IMR-90 (cell line): ENCODE measurements around the gene PTGES3. TPM values are rescaled to one million over a fixed set of nuclear protein-coding genes. Genes with fewer than 3 reads are reported as not detected.
A peak's percentile ranks its signal among the peaks of the same experiment; 100 is the strongest.

Experiments used
- ATAC-seq: fragments of 200-7000 bp; cut with Tn5 transposase; 2 replicates; pipeline ENCODE4 v1.9.1; 2020; ENCODE audit warnings: low read depth, mild to moderate bottlenecking, moderate library complexity
- BruUV-seq: library from RNA; stranded (reverse); fragments of 400-500 nt; replicated peaks from 2 replicates; lab custom pipeline; 2021; lab: Mats Ljungman, UMichigan
- CTCF ChIA-PET: fragments of 300-600 bp; formaldehyde crosslinking; extraction: SDS; loops from one replicate; lab custom pipeline; 2021; ENCODE audit warnings: antibody characterized with exemption; lab: Yijun Ruan, JAX
- POLR2A ChIA-PET: fragments of 300-600 bp; sonication (Branson Sonifier 250); formaldehyde crosslinking; loops from one replicate; lab custom pipeline; 2022; ENCODE audit warnings: antibody characterized with exemption; ENCODE audit not compliant: unreplicated experiment; lab: Charles Lee
- DNase-seq: peaks from one replicate; pipeline ENCODE4 v3.0.0; 2013
- H2AFZ ChIP-seq: replicated peaks from 2 replicates; pipeline ENCODE3; 2013; ENCODE audit warnings: low read length, mild to moderate bottlenecking; ENCODE audit not compliant: poor library complexity
- H2AK5ac ChIP-seq: 2 replicates; pipeline ENCODE4 v1.6.1; 2013; ENCODE audit warnings: low read depth, low read length, inconsistent platforms
- H2AK9ac ChIP-seq: replicated peaks from 2 replicates; pipeline ENCODE3; 2013; ENCODE audit warnings: mild to moderate bottlenecking, low read depth, low read length, moderate library complexity; ENCODE audit not compliant: poor library complexity
- H2BK120ac ChIP-seq: 2 replicates; pipeline ENCODE4 v1.6.1; 2013; ENCODE audit warnings: low read depth, low read length, inconsistent platforms
- H2BK15ac ChIP-seq: 3 replicates; pipeline ENCODE4 v1.6.1; 2013; ENCODE audit warnings: low read depth, low read length, inconsistent platforms
- H2BK20ac ChIP-seq: 2 replicates; pipeline ENCODE4 v1.6.1; 2013; ENCODE audit warnings: low read depth, mild to moderate bottlenecking, inconsistent platforms, low read length, moderate library complexity
- H2BK5ac ChIP-seq: 2 replicates; pipeline ENCODE4 v1.6.1; 2013; ENCODE audit warnings: mild to moderate bottlenecking, low read depth, low read length, inconsistent platforms; ENCODE audit not compliant: poor library complexity, severe bottlenecking
- H3K14ac ChIP-seq: replicated peaks from 2 replicates; pipeline ENCODE4 v1.6.1; 2013; ENCODE audit warnings: low read depth, low read length, inconsistent platforms
- H3K18ac ChIP-seq: 2 replicates; pipeline ENCODE4 v1.6.1; 2013; ENCODE audit warnings: low read depth, low read length, control low read depth
- H3K23ac ChIP-seq: 2 replicates; pipeline ENCODE4 v1.6.1; 2013; ENCODE audit warnings: low read depth, low read length, inconsistent platforms
- H3K27ac ChIP-seq: 2 replicates; pipeline ENCODE4 v1.5.1; 2013; ENCODE audit warnings: mild to moderate bottlenecking, control low read depth, low read length; ENCODE audit not compliant: insufficient read depth
- H3K27me3 ChIP-seq: 2 replicates; pipeline ENCODE4 v1.6.1; 2013; ENCODE audit warnings: low read length; ENCODE audit not compliant: control insufficient read depth, insufficient read depth
- H3K36me3 ChIP-seq: 2 replicates; pipeline ENCODE4 v1.6.1; 2013; ENCODE audit warnings: low read length, mixed read lengths; ENCODE audit not compliant: control insufficient read depth, insufficient read depth
- H3K4ac ChIP-seq: 2 replicates; pipeline ENCODE4 v1.6.1; 2013; ENCODE audit warnings: low read depth, low read length, inconsistent platforms
- H3K4me1 ChIP-seq: 2 replicates; pipeline ENCODE4 v1.6.1; 2013; ENCODE audit warnings: low read length, mixed read lengths; ENCODE audit not compliant: control insufficient read depth, insufficient read depth
- H3K4me2 ChIP-seq: 2 replicates; pipeline ENCODE4 v1.6.1; 2013; ENCODE audit warnings: low read depth, mild to moderate bottlenecking, control low read depth, low read length, moderate library complexity
- H3K4me3 ChIP-seq: 2 replicates; pipeline ENCODE4 v1.5.1; 2013; ENCODE audit warnings: low read depth, mild to moderate bottlenecking, control low read depth, low read length, moderate library complexity; ENCODE audit not compliant: insufficient read depth
- H3K56ac ChIP-seq: 2 replicates; pipeline ENCODE4 v1.6.1; 2013; ENCODE audit warnings: low read length, inconsistent platforms; ENCODE audit not compliant: insufficient read depth; ENCODE audit errors: extremely low read depth
- H3K79me1 ChIP-seq, 2 experiments: 2 replicates each; pipeline ENCODE4 v1.6.1; 2013; ENCODE audit warnings: low read length in 2 of 2, inconsistent platforms in 1 of 2, low read depth in 1 of 2
- H3K9ac ChIP-seq: 2 replicates; pipeline ENCODE4 v1.6.1; 2013; ENCODE audit warnings: low read depth, low read length, control low read depth
- H3K9me1 ChIP-seq: 2 replicates; pipeline ENCODE4 v1.6.1; 2013; ENCODE audit warnings: low read length, inconsistent platforms; ENCODE audit not compliant: insufficient read depth
- H3K9me3 ChIP-seq: 2 replicates; pipeline ENCODE4 v1.6.1; 2013; ENCODE audit warnings: low read length; ENCODE audit not compliant: control insufficient read depth, insufficient read depth
- H4K20me1 ChIP-seq: 2 replicates; pipeline ENCODE4 v1.6.1; 2013; ENCODE audit warnings: low read length, inconsistent platforms; ENCODE audit not compliant: insufficient read depth
- H4K5ac ChIP-seq: 2 replicates; pipeline ENCODE4 v1.6.1; 2013; ENCODE audit warnings: mild to moderate bottlenecking, low read depth, low read length, control low read depth
- H4K8ac ChIP-seq, 2 experiments: 2 replicates each; pipeline ENCODE4 v1.6.1; 2013; ENCODE audit warnings: low read depth in 2 of 2, low read length in 2 of 2, control low read depth in 1 of 2, inconsistent platforms in 1 of 2
- H4K91ac ChIP-seq: 2 replicates; pipeline ENCODE4 v1.6.1; 2013; ENCODE audit warnings: low read depth, low read length, inconsistent platforms; ENCODE audit not compliant: insufficient read depth
- CEBPB ChIP-seq: IDR thresholded peaks from 2 replicates; pipeline ENCODE4 v1.6.1; 2012; ENCODE audit warnings: low read depth, low read length, improper control_type of control experiment
- CHD1 ChIP-seq: IDR thresholded peaks from 2 replicates; pipeline ENCODE4 v1.6.1; 2012; ENCODE audit warnings: low read depth, low read length, improper control_type of control experiment
- FOS ChIP-seq: fragments of 150-350 bp; IDR thresholded peaks from 2 replicates; pipeline ENCODE4 v1.6.1; 2016; ENCODE audit warnings: low read depth, low read length
- WGBS, 2 experiments: methylation state at CpG; one replicate each; pipeline versions ENCODE4 v1.1.5 to v1.1.7; 2013; ENCODE audit warnings: missing lambda C conversion rate in 2 of 2; ENCODE audit not compliant: insufficient read length in 1 of 2; ENCODE audit errors: extremely low coverage in 2 of 2; 5-methylcytosine and 5-hydroxymethylcytosine counted together
- dilution Hi-C: fragments of 300-500 bp; cut with HindIII; formaldehyde crosslinking; loops from one replicate; pipeline ENCODE4 v1.14.3; 2018; ENCODE audit warnings: low sequenced_read_pairs; ENCODE audit not compliant: unreplicated experiment
- in situ Hi-C: fragments of 300-500 bp; cut with MboI; formaldehyde crosslinking; loops from 3 replicates; pipeline ENCODE4 v1.14.3; 2019; ENCODE audit warnings: low sequenced_read_pairs, inconsistent platforms, mixed read lengths
- intact Hi-C: fragments of 100-400 bp; cut with micrococcal nuclease; formaldehyde crosslinking; loops from 2 replicates; pipeline ENCODE4 v1.10.0; 2022
- polyA plus RNA-seq, 3 experiments: library from polyadenylated mRNA; depleted of rRNA; stranded (reverse); fragments of >200 nt; gene quantifications; 2 replicates each; pipeline ENCODE4 v1.2.3, GENCODE V29; 2012; ENCODE audit warnings: low replicate concordance in 1 of 3
- total RNA-seq: library from RNA; depleted of rRNA; stranded (reverse); fragments of >200 nt; gene quantifications from 2 replicates; pipeline ENCODE4 v1.2.3, GENCODE V29; 2012
- TF ChIP-seq, protein P1 (sequence below): fragments of 150-350 bp; IDR thresholded peaks from 2 replicates; pipeline ENCODE4 v1.6.1; 2016; ENCODE audit warnings: low read depth, mild to moderate bottlenecking, low read length, moderate library complexity, borderline replicate concordance

Gene PTGES3
- total and polyA plus RNA-seq, 2 of the 4 experiments (the other 2 are of a cell fraction) = 42.7 to 73.2 TPM

- TF ChIP-seq, protein P1, sequence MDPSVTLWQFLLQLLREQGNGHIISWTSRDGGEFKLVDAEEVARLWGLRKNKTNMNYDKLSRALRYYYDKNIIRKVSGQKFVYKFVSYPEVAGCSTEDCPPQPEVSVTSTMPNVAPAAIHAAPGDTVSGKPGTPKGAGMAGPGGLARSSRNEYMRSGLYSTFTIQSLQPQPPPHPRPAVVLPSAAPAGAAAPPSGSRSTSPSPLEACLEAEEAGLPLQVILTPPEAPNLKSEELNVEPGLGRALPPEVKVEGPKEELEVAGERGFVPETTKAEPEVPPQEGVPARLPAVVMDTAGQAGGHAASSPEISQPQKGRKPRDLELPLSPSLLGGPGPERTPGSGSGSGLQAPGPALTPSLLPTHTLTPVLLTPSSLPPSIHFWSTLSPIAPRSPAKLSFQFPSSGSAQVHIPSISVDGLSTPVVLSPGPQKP = no peak
Observed at GRCh38 chr12:56634242-56634836, 53.7 kb downstream of the PTGES3 start (continued).

GRCh38 chr12:56633468-56634241, 54.4 kb downstream of the PTGES3 start:
- peaks cover 9% of the 10 kb centered on the region for H3K36me3 ChIP-seq
- TF ChIP-seq FOS (no peak), CEBPB (no peak), CHD1 (no peak)
- no peak overlapping the region for H2BK5ac ChIP-seq
- peaks cover 16 to 63% of the 10 kb centered on the region in 2 experiments; a peak in 3 of 4 replicates for H3K79me1 ChIP-seq
- H4K20me1 ChIP-seq = peaks cover 58% of the 10 kb centered on the region
- no TSS peak for BruUV-seq
- H4K8ac ChIP-seq = no peak overlapping the region
- H3K27me3 ChIP-seq = no peaks in the 10 kb centered on the region
- H3K14ac ChIP-seq = no peak overlapping the region
- peak overlapping the region; percentile 93 for H3K4me2 ChIP-seq
- H3K9me3 ChIP-seq = no peaks in the 10 kb centered on the region
- H4K91ac ChIP-seq = no peak overlapping the region
- H3K4ac ChIP-seq = no peak overlapping the region
- DNase-seq (no peak), ATAC-seq (no peak)
- in situ Hi-C loops (loop anchor here (10.0 kb wide), 1 partner anchor 371 kb away; the partner anchor contains the start of gene ZBTB39), dilution Hi-C loops (no loop called here), intact Hi-C loops (no loop called here)
- H3K56ac ChIP-seq = no peak overlapping the region
- peak overlapping the region; percentile 100 for H2AK9ac ChIP-seq
- ChIA-PET CTCF (no interaction called here), POLR2A (no interaction called here)
- H3K9me1 ChIP-seq = peaks cover 19% of the 10 kb centered on the region
- peak overlapping the region; percentile 69 for H3K4me3 ChIP-seq
- H2BK15ac ChIP-seq = no peak overlapping the region
- H2BK120ac ChIP-seq = no peak overlapping the region
- H3K9ac ChIP-seq = peak overlapping the region; percentile 65
- 67% methylated on average over 3 of the region's 12 CpGs; no CpG with 5 or more reads in 1 of the 2 experiments for WGBS, 2 experiments
- peak overlapping the region; percentile 22; the same call in 1 of the 2 replicates for H2AK5ac ChIP-seq
- H3K18ac ChIP-seq = no peak overlapping the region
- H4K5ac ChIP-seq = no peak overlapping the region
- peaks cover 14% of the 10 kb centered on the region for H3K4me1 ChIP-seq
- H2BK20ac ChIP-seq = no peak overlapping the region
- peak overlapping the region; percentile 8 for H2AFZ ChIP-seq
- no peak overlapping the region; the same call in 1 of the 2 replicates for H3K27ac ChIP-seq
- 0 out of 2 replicates have a peak overlapping the region, but pooled peaks have one; percentile 28 for H3K23ac ChIP-seq
